Measurements from ENCODE around the gene IL21R.
A peak's percentile ranks its signal among the peaks of the same experiment; 100 is the strongest.

IL21R gene

GRCh38 chr16:27401768-27402568 is at the start of gene IL21R:
Gene IL21R (plus strand): TSS chr16:27402174. CDS start chr16:27430072, 27,898 bp downstream.
- peak; percentile 87 for DNase-seq (ENCODE audit: low read depth)

- DNase-seq (ENCODE audit: low read depth), result no peak
Observed at GRCh38 chr16:27353853-27354252, 48.1 kb upstream of the IL21R start.

DNA sequence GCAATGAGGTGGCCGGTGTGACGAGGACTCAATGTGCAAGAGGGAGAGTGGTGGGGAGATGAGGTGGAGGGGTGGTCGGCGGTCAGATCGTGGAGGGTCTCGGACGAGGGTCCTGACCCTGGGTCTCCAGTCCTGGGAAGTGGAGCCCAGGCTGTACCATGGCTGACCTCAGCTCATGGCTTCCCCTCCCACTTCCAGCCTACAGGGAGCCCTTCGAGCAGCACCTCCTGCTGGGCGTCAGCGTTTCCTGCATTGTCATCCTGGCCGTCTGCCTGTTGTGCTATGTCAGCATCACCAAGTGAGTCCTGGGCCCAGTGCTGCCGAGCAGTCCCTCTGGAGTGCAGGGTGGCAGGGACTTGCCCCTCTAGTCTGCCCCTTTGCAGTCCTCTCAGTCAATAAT is 46.4 kb upstream of the IL21R start:
- no peak for DNase-seq (ENCODE audit: low read depth)

DNA sequence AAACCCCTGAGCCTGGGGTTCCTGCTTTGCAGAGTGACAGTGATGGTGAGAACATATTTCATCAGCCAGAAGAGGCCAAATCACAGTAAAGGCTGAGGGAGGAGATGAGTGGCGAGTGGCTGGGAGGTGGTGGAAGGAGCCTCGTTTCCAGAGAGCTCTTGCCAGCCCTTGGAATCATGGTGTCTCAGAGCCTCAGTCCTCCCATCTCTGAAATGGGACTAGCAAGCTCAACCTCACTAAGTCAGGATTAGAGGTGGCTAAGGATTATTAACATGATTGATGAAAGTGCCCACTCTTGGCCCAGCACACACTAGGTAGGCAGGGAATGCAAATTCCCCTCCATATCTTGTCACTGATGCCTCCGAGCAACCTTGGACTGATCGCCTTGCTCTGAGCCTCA is 45.2 kb upstream of the IL21R start:
- DNase-seq (ENCODE audit: low read depth), result no peak

DNA sequence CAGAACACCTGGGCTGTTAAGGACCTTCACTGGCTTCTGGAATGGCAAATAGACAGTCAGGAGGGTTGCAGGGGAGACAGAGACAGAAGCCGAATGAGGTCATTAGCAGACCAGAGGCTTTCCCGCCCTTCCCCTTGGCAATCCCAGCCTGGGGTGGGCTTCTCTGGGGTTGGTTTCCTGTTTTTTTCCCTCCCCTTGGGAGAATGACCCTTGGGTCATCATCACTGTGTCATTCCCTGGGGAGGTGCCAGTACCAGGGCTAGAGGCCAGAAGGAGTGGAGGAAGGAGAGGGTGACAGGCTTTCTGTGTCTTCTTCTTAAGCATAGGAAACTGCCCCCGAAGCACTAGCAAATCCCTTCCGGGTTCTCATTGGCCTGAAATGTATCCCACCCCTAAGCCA is 42.9 kb upstream of the IL21R start:
- no peak for DNase-seq (ENCODE audit: low read depth)

DNA sequence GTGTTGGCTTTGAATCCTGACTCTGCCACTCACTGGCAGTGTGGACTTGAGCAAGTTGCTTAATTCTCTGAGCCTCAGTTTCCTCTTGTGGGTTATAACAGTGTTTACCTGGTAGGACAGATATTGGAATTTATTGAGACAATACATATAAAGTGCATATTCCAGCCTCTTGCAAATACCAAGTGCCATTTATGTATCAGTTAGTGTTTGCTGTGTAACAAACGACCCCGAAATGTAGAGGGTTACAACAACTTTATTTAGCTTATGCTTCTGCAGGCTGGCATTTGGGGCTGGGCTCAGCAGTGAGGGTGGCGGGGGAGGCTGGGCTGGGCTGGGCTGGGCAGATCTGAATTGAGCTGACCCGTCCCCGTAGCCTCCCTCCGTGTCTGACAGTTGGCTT is 42.4 kb upstream of the IL21R start:
- DNase-seq (ENCODE audit: low read depth), result no peak

DNA sequence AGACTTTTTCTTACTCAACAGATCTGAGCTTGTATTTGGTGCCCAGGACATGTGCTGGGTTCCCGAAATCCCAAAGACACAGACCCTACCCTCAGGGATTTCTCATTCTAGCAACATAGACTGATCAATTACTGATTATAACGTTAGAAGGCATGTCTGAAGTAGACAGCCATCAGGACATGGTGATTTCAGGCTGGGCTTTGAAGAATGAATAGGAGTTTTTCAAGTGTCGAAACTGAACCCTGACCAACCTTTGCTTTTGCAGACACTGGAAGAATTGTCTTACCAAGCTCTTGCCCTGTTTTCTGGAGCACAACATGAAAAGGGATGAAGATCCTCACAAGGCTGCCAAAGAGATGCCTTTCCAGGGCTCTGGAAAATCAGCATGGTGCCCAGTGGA is 40.0 kb upstream of the IL21R start:
- DNase-seq (ENCODE audit: low read depth), result no peak

- DNase-seq (ENCODE audit: low read depth), result no peak
Observed at GRCh38 chr16:27362570-27363245, 39.3 kb upstream of the IL21R start.

DNA sequence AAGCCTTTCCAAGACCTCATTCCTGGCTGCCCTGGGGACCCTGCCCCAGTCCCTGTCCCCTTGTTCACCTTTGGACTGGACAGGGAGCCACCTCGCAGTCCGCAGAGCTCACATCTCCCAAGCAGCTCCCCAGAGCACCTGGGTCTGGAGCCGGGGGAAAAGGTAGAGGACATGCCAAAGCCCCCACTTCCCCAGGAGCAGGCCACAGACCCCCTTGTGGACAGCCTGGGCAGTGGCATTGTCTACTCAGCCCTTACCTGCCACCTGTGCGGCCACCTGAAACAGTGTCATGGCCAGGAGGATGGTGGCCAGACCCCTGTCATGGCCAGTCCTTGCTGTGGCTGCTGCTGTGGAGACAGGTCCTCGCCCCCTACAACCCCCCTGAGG is 38.7 kb upstream of the IL21R start:
- DNase-seq (ENCODE audit: low read depth), result no peak

DNA sequence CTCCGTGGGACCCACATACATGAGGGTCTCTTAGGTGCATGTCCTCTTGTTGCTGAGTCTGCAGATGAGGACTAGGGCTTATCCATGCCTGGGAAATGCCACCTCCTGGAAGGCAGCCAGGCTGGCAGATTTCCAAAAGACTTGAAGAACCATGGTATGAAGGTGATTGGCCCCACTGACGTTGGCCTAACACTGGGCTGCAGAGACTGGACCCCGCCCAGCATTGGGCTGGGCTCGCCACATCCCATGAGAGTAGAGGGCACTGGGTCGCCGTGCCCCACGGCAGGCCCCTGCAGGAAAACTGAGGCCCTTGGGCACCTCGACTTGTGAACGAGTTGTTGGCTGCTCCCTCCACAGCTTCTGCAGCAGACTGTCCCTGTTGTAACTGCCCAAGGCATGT is 38.2 kb upstream of the IL21R start:
- DNase-seq (ENCODE audit: low read depth), result no peak

GRCh38 chr16:27364493-27365141 is 37.4 kb upstream of the IL21R start:
- DNase-seq (ENCODE audit: low read depth), result no peak

- no peak for DNase-seq (ENCODE audit: low read depth)
Observed at GRCh38 chr16:27365142-27366089, 36.6 kb upstream of the IL21R start.

GRCh38 chr16:27366687-27367460 is 35.1 kb upstream of the IL21R start:
- DNase-seq (ENCODE audit: low read depth), result no peak

DNA sequence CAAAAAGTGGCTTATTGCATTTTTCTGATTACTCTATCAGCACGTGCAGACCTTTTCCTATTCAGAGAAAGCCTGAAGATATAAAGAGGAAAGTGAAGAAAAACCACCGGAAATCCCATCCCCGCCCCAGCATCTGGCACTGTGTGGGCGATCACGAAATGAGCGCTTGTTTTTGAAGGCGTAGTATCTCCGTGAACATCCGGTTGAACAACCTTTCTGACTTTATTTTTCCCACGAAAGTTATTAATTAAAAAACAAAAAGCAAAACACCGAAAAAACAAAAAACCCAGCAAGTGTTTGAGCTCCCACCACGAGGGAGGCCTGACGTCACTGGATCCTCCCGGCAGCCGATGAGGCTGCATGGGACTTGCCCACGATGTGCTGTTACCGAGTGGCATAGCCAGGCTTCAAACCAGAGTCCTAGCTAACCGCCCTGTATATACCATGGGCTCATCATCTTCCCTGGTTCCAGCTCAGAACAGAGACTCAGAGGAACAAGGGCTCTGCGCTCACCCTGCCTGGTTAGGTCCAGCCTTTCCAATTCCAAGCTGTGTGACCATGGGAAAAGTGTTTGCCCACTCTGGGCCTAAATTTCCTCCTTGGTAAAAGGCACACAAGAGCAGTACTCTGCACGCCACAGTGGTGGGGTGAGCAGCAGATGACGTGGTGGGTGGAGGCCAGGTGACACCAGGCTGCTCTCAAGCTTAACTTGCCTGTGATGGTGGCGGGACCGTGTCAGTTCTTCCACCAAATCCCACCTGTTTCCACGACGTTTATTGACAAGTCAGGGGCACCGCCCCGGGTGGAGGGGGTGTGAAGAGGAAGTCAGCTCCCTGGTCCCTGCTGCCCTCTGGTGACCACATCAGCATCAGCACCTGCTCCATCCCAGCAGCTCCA is 34.3 kb upstream of the IL21R start:
- DNase-seq (ENCODE audit: low read depth), result peak; percentile 71

DNA sequence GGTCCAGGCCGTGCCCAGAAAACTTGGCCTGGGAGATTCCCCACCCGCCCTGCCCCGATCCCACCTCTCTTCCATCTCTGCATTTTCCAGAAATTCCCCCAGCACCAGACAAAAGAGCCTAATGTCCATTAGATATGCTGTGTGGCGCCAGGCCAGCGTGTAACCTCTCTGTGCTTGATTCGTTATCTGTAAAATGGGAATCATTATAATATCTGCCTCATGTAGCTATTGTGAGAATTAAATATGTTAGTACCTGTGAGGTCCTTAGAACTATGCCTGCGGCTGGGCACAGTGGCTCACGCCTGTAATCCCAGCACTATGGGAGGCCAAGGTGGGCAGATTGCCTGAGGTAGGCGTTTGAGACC is 33.6 kb upstream of the IL21R start:
- DNase-seq (ENCODE audit: low read depth), result no peak

DNA sequence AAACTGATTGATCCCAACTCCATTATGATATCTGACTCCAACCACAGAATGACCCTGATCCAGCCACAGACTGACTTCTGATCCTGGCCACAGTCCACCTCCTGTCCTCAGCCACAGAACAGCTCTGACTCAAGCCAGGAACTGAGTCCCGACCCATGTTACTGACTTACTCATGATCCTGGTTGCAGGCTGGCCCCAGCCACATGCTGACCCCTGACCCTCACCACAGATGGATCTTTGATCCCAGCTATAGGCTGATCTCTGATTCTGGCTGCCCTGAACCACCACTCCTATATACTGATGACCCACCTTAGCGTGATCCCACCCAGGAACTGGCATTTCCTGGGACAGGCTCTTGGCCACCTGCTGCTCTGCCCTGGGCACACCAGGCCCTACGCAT is 32.2 kb upstream of the IL21R start:
- DNase-seq (ENCODE audit: low read depth), result no peak

DNA sequence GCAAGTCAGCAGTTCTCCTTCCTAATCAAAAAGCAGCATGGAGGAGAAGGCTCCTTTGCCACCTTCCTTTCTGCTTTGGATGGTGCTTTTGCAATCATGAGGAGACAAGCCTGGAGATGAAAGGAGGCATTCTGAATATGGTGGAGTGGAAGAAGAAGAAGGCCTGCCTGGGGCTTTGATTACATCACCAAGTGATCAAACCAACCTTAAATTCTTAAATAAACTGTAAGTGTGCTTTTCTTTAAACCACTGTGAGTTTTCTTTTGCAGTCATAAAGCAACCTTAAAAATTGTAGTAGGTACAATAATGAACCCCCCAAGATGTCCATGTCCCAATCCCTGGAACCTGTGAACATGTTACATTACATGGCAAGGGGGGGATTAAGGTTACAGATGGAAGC is 31.7 kb upstream of the IL21R start:
- DNase-seq (ENCODE audit: low read depth), result no peak

GRCh38 chr16:27373312-27373711 is 28.7 kb upstream of the IL21R start:
- DNase-seq (ENCODE audit: low read depth), result no peak

DNA sequence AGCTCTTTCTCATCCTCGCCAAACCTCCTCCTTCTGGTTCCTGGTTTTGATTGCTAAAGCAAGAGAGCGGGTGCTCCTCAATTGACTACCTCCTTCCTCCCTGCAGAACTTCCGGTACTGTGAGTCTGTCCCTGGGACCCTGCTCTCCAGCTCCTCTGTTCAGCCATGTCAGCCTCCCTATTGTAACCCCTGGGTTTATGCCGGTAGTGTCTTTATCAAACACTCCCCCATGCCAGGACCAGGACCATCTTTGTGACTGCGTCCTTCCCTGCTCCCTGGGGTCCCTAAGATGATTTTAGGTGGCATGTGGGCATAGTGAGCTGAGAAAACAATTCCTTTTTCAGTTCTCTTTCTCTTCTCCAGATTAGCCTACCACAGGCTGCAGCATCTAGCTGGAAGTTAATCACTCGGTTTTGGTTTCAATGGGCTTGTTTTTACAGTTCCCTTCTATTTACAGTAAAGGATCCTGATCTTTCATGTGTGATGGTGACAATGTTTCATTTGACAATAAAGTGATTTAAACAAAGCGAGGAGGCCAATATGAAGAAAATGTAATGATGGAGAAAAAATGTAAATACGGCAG is 27.7 kb upstream of the IL21R start:
- DNase-seq (ENCODE audit: low read depth), result no peak

Data from stimulated activated CD8-positive, alpha-beta memory T cell treated with anti-CD3 and anti-CD28 coated beads, Interleukin-4, amount 100 ng/mL, for 24 hours (primary cell).